PFSK-1 (cell line): ENCODE results near the gene PCBP3.

ENCODE experiments used
- FOXP2 ChIP-seq: optimal IDR thresholded peaks from 2 replicates; pipeline ENCODE3; 2011; ENCODE audit warnings: borderline replicate concordance, control low read depth, inconsistent platforms; ENCODE audit not compliant: insufficient read depth; ENCODE audit errors: extremely low read length, extremely low read depth
- POLR2AphosphoS5 ChIP-seq: IDR thresholded peaks from 2 replicates; pipeline ENCODE4 v1.6.1; 2012; ENCODE audit warnings: low read depth, mild to moderate bottlenecking, control low read depth, low read length, moderate library complexity
- REST ChIP-seq, 2 experiments: IDR thresholded peaks; 2 replicates each; pipeline versions ENCODE4 v1.6.1 to v1.8.0; 2011 to 2012; ENCODE audit warnings: low read depth in 2 of 2, low read length in 2 of 2, control low read depth in 1 of 2, inconsistent platforms in 1 of 2, mild to moderate bottlenecking in 1 of 2, moderate library complexity in 1 of 2; ENCODE audit not compliant: insufficient read depth in 1 of 2
- SIN3A ChIP-seq: IDR thresholded peaks from 2 replicates; pipeline ENCODE4 v1.6.1; 2012; ENCODE audit warnings: mild to moderate bottlenecking, low read length, moderate library complexity, borderline replicate concordance; ENCODE audit not compliant: insufficient read depth
- TAF1 ChIP-seq: IDR thresholded peaks from 2 replicates; pipeline ENCODE4 v1.6.1; 2012; ENCODE audit warnings: low read length, control low read depth, borderline replicate concordance; ENCODE audit not compliant: insufficient read depth

Gene PCBP3

GRCh38 chr21:45611939-45612664 is 31.4 kb upstream of the PCBP3 start:
- TF ChIP-seq POLR2AphosphoS5 (no peak), SIN3A (no peak), REST (IDR thresholded peaks at IDR 0.05; ENCODE audit: insufficient read depth in 1 of 2, low read depth in 2 of 2, low read length in 2 of 2) (no peak), FOXP2 (no peak), TAF1 (no peak)

DNA sequence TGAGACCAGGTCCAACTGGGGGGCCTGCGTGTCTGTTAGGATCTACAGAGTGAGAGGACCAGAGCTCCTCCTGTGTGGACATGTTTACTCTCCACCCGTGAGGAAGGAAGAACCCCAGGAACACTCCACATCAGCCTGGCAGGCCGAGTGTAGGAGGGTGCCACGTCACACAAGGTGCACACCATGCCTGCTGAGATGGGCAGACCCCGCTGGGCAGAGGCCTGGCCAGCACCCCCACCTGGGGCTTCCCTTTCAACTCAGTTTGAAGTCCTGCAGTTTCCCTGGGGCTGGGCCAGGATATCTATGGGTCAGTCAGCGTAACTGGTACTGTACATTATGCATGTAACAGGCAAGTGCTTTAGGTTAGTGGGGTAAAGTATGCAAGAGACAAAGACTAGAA is 30.1 kb upstream of the PCBP3 start:
- TF ChIP-seq SIN3A (no peak), FOXP2 (no peak), POLR2AphosphoS5 (no peak), REST (IDR thresholded peaks at IDR 0.05; ENCODE audit: insufficient read depth in 1 of 2, low read depth in 2 of 2, low read length in 2 of 2) (no peak), TAF1 (no peak)

- no peak for TF ChIP-seq FOXP2
- no peak for TF ChIP-seq SIN3A
- no peak for TF ChIP-seq POLR2AphosphoS5
- TF ChIP-seq TAF1 = no peak
- no peak for TF ChIP-seq REST (IDR thresholded peaks at IDR 0.05; ENCODE audit: insufficient read depth in 1 of 2, low read depth in 2 of 2, low read length in 2 of 2)
Measured at GRCh38 chr21:45613881-45614280, 29.6 kb upstream of the PCBP3 start.

GRCh38 chr21:45615145-45615711 is 28.3 kb upstream of the PCBP3 start:
- TF ChIP-seq SIN3A = no peak
- no peak for TF ChIP-seq FOXP2
- no peak for TF ChIP-seq TAF1
- no peak for TF ChIP-seq POLR2AphosphoS5
- no peak for TF ChIP-seq REST (IDR thresholded peaks at IDR 0.05; ENCODE audit: insufficient read depth in 1 of 2, low read depth in 2 of 2, low read length in 2 of 2)
